Muscle of leg (tissue), 11 donors: ENCODE results near the gene CASP10. TPM values are rescaled to one million over a fixed set of nuclear protein-coding genes. Genes with fewer than 3 reads are reported as not detected.

Experiments used
- DNase-seq: peaks from one replicate; pipeline ENCODE4 v3.0.0; 2013
- H3K27ac ChIP-seq: one replicate; pipeline ENCODE4 v1.5.1; 2013; ENCODE audit warnings: mild to moderate bottlenecking, low read length, control low read depth
- H3K27me3 ChIP-seq: one replicate; pipeline ENCODE4 v1.6.1; 2013; ENCODE audit warnings: low read length; ENCODE audit not compliant: control insufficient read depth, insufficient read depth
- H3K36me3 ChIP-seq: one replicate; pipeline ENCODE4 v1.6.1; 2013; ENCODE audit warnings: low read length; ENCODE audit not compliant: control insufficient read depth, insufficient read depth
- H3K4me1 ChIP-seq: one replicate; pipeline ENCODE4 v1.6.1; 2013; ENCODE audit warnings: low read length; ENCODE audit not compliant: control insufficient read depth, insufficient read depth
- H3K4me3 ChIP-seq: one replicate; pipeline ENCODE4 v1.5.1; 2013; ENCODE audit warnings: low read length, control low read depth
- H3K9me3 ChIP-seq: replicated peaks from 2 replicates; pipeline ENCODE4 v1.6.1; 2013; ENCODE audit warnings: low read depth, low read length; ENCODE audit not compliant: control insufficient read depth
- WGBS: methylation state at CpG from one replicate; pipeline ENCODE4 v1.1.5; 2013; ENCODE audit warnings: missing lambda C conversion rate; ENCODE audit not compliant: insufficient coverage; 5-methylcytosine and 5-hydroxymethylcytosine counted together
- polyA plus RNA-seq, 8 donors: library from polyadenylated mRNA; unstranded; fragments of 120-200 nt; gene quantifications; one replicate each; pipeline versions ENCODE4 v1.2.1 to v1.2.3, GENCODE V29; 2013; ENCODE audit warnings: inconsistent platforms in 1 of 8, low replicate concordance in 1 of 8; ENCODE audit not compliant: insufficient read length in 8 of 8, insufficient read depth in 1 of 8
- total RNA-seq: library from RNA; stranded (reverse); fragments of 120-200 nt; gene quantifications from one replicate; pipeline ENCODE4 v1.2.4, GENCODE V29; 2013

Gene CASP10
- total and polyA plus RNA-seq, 9 donors = 4.3 to 7.6 (median 5.5) TPM

DNA sequence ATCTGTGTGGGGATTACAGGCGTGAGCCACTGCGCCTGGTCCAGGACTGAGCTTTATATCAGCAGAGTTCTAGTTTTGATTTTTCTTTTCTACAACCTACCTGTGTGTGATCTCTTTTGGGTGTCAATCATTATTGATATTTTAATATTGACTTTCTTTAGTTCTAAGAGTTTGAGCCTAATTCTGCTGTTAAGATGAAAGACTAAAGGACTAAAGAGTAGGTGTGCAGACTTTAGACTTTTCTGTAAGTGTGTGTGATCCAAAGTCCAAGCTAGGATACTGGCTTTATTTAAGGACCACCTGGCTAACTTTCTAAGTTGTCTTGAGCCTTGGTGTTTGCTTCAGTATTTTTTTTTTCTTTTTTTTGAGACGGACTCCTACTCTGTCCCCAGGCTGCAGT, 12.4 kb downstream of the CASP10 start:
- H3K4me3 ChIP-seq = no peak overlapping the region
- no CpG with 5 or more reads among the region's 3 CpGs for WGBS
- no peaks in the 10 kb centered on the region for H3K27me3 ChIP-seq
- H3K9me3 ChIP-seq = no peaks in the 10 kb centered on the region
- no peaks in the 10 kb centered on the region for H3K4me1 ChIP-seq
- no peak overlapping the region for H3K27ac ChIP-seq
- no peaks in the 10 kb centered on the region for H3K36me3 ChIP-seq
- no peak for DNase-seq

GRCh38 chr2:201196003-201196402, 13.1 kb downstream of the CASP10 start:
- no peaks in the 10 kb centered on the region for H3K4me1 ChIP-seq
- no peak overlapping the region for H3K4me3 ChIP-seq
- no peak overlapping the region for H3K27ac ChIP-seq
- no peaks in the 10 kb centered on the region for H3K27me3 ChIP-seq
- 60% methylated on average over 1 of the region's 3 CpGs for WGBS
- no peaks in the 10 kb centered on the region for H3K36me3 ChIP-seq
- H3K9me3 ChIP-seq = no peaks in the 10 kb centered on the region
- no peak for DNase-seq

GRCh38 chr2:201196803-201197202, 13.9 kb downstream of the CASP10 start:
- no CpG with 5 or more reads among the region's 1 CpG for WGBS
- no peaks in the 10 kb centered on the region for H3K27me3 ChIP-seq
- H3K27ac ChIP-seq = no peak overlapping the region
- no peaks in the 10 kb centered on the region for H3K4me1 ChIP-seq
- no peaks in the 10 kb centered on the region for H3K9me3 ChIP-seq
- H3K4me3 ChIP-seq = no peak overlapping the region
- DNase-seq = no peak
- H3K36me3 ChIP-seq = no peaks in the 10 kb centered on the region

DNA sequence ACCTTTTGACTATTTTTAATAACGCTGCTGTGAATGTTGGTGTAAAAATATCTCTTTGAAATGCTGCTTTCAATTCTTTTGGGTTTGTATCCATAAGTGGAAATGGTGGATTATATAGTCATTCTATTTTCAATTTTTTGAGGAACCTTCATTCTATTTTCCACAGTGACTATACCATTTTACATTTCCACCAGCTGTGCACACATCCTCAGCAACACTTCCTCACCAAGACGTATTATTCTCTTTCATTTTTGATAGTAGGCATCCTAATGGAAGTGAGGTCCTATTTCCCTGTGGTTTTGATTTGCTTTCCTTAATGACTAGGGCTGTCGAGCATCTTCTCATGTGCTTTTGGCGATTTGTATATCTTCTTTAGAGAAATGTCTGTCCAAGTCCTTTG, 14.8 kb downstream of the CASP10 start:
- WGBS = no CpG with 5 or more reads among the region's 4 CpGs
- no peaks in the 10 kb centered on the region for H3K4me1 ChIP-seq

GRCh38 chr2:201199847-201200246, 16.9 kb downstream of the CASP10 start:
- WGBS = 50% methylated on average over 1 of the region's 5 CpGs
- no peak for DNase-seq
- no peaks in the 10 kb centered on the region for H3K27me3 ChIP-seq
- no peak overlapping the region for H3K27ac ChIP-seq
- H3K4me1 ChIP-seq = no peaks in the 10 kb centered on the region
- H3K4me3 ChIP-seq = no peak overlapping the region
- no peaks in the 10 kb centered on the region for H3K36me3 ChIP-seq
- H3K9me3 ChIP-seq = no peaks in the 10 kb centered on the region

More for the DNA sequence above, 14.8 kb downstream of the CASP10 start:
- DNase-seq = no peak
- Histone ChIP-seq H3K9me3 (no peaks in the 10 kb centered on the region), H3K27ac (no peak overlapping the region), H3K36me3 (no peaks in the 10 kb centered on the region), H3K27me3 (no peaks in the 10 kb centered on the region), H3K4me3 (no peak overlapping the region)

DNA sequence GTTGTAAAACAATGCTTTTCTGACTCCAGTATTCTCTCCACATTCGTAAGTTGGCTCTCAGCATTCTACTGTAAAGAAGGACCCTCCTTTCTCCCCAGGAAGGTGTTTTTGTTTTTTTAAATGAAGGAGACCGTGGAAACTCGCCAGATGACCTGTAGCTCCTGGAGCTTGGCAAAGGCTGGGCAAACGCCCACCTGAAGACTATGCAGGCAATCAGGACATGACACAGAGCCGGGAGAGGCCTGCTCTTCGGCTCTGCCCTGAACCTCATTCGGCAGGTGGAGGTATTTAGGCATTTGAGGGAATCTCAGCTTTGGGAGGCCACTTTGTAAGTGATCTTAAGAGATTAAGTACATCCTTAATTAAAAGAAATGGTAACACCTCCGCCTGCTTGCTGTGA, 17.4 kb downstream of the CASP10 start:
- 63% methylated on average over 4 of the region's 8 CpGs for WGBS
- H3K27ac ChIP-seq = no peak overlapping the region

DNA sequence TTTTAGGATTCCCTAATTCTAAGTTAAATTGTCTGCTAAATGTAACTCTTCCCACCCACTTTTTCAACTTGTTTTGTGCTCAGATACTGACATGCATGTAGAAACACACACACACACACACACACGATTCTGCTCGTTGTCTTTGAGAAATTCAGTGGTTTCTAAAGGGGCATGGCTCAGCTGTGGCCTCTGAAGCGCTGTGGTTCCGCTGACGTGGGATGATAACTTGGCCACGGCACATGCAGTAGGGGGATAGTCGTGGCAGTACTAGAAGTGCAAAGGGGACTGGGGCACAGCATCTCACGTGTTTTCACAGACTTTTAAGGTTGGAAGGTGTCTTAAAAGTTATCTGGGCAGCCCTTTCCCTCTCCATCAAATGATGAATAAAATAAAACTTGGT, 18.4 kb downstream of the CASP10 start:
- 89% methylated on average over 6 of the region's 8 CpGs for WGBS
- no peak for DNase-seq
- Histone ChIP-seq H3K4me1 (no peaks in the 10 kb centered on the region), H3K4me3 (no peak overlapping the region), H3K9me3 (no peaks in the 10 kb centered on the region), H3K36me3 (no peaks in the 10 kb centered on the region), H3K27ac (no peak overlapping the region), H3K27me3 (no peaks in the 10 kb centered on the region)

More for the DNA sequence above, 17.4 kb downstream of the CASP10 start:
- H3K4me3 ChIP-seq = no peak overlapping the region
- no peaks in the 10 kb centered on the region for H3K9me3 ChIP-seq
- no peaks in the 10 kb centered on the region for H3K4me1 ChIP-seq
- H3K27me3 ChIP-seq = no peaks in the 10 kb centered on the region
- DNase-seq = no peak
- no peaks in the 10 kb centered on the region for H3K36me3 ChIP-seq

- Histone ChIP-seq H3K27ac (no peak overlapping the region), H3K36me3 (no peaks in the 10 kb centered on the region), H3K9me3 (no peaks in the 10 kb centered on the region), H3K4me3 (no peak overlapping the region), H3K4me1 (no peaks in the 10 kb centered on the region), H3K27me3 (no peaks in the 10 kb centered on the region)
- WGBS = 100% methylated on average over 1 of the region's 6 CpGs
- DNase-seq = peak; percentile 48
These were observed 21.1 kb downstream of the CASP10 start for GRCh38 chr2:201203916-201204654.

GRCh38 chr2:201204655-201205514, 21.9 kb downstream of the CASP10 start:
- Histone ChIP-seq H3K27me3 (no peaks in the 10 kb centered on the region), H3K4me3 (no peak overlapping the region), H3K36me3 (no peaks in the 10 kb centered on the region), H3K4me1 (no peaks in the 10 kb centered on the region), H3K27ac (no peak overlapping the region), H3K9me3 (no peaks in the 10 kb centered on the region)
- DNase-seq = no peak
- 89% methylated on average over 2 of the region's 9 CpGs for WGBS

GRCh38 chr2:201205515-201205849, 22.5 kb downstream of the CASP10 start:
- Histone ChIP-seq H3K27ac (no peak overlapping the region), H3K27me3 (no peaks in the 10 kb centered on the region), H3K36me3 (no peaks in the 10 kb centered on the region), H3K9me3 (no peaks in the 10 kb centered on the region), H3K4me1 (no peaks in the 10 kb centered on the region), H3K4me3 (no peak overlapping the region)
- WGBS = 85% methylated on average over 1 of the region's 3 CpGs
- DNase-seq = peak; percentile 14
